Activated CD8-positive, alpha-beta memory T cell treated with anti-CD3 and anti-CD28 coated beads, Interleukin-2, amount 50 U/mL, for 1 hour (primary cell): ENCODE data around the gene GPR32.
"Not testable (repeated sequence)": the region's sequence is repeated elsewhere in the genome, so short reads cannot be mapped to it uniquely, and the experiment has no call there.

Source experiments
- DNase-seq: peaks from one replicate; pipeline ENCODE4 v3.0.0-alpha.2; 2020; ENCODE audit errors: extremely low read depth

The GPR32 gene

GRCh38 chr19:50803633-50804419 is 33.6 kb downstream of the GPR32 start:
- no peak for DNase-seq

GRCh38 chr19:50804420-50805272 is 34.4 kb downstream of the GPR32 start:
- peak; percentile 93 for DNase-seq

DNA sequence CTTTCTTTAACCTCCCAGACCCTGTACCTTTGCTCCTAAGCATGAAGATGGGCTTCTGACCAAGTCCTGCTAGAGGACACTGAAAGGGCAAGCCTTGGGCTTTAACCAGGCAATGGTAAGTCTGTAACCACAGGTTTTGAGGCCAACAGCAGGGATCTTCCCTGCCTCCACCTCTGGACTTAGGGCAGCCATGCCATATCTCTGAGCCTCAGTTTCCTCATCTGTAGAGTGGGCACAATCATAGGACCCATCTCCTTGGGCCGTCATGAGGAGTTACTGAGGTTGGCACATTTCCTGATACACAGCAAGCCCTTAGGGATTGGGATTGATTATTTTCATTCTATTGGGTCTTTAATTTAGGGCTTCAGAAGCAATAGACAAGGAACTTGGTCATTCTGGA is 38.6 kb downstream of the GPR32 start:
- no peak for DNase-seq

DNA sequence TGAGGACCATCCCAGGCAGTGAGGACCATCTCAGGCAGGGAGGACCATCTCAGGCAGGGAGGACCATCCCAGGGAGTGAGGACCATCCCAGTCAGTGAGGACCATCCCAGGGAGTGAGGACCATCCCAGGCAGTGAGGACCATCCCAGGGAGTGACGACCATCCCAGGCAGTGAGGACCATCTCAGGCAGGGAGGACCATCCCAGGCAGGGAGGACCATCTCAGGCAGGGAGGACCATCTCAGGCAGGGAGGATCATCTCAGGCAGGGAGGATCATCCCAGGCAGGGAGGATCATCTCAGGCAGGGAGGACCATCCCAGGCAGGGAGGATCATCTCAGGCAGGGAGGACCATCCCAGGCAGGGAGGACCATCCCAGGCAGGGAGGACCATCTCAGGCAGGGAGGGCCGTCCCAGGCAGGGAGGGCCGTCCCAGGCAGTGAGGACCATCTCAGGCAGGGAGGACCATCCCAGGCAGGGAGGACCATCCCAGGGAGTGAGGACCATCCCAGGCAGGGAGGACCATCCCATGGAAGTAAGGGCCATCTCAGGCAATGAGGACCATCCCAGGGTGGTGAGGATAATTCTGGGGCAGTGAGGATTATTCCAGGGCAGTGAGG is 41.5 kb downstream of the GPR32 start:
- DNase-seq: not testable (repeated sequence)

DNA sequence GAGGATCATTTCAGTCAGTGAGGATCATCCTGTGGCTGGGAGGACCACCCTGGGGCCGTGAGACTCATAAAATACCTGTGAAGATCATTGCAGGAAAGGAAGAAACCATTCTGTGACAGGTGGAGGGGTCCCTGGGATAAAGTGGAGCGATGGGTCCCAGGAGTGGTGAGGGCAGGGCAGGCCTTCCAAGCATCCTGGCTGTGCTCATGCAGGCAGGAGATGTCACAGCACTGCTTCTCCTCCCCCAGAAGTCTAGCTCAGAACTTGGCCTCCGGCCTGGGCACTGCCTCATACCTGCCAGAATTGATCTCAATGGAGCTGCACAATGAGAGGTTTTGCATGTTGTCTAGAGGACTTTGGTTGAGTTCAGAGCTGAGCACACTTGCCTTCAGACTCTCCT is 42.2 kb downstream of the GPR32 start:
- no peak for DNase-seq

DNA sequence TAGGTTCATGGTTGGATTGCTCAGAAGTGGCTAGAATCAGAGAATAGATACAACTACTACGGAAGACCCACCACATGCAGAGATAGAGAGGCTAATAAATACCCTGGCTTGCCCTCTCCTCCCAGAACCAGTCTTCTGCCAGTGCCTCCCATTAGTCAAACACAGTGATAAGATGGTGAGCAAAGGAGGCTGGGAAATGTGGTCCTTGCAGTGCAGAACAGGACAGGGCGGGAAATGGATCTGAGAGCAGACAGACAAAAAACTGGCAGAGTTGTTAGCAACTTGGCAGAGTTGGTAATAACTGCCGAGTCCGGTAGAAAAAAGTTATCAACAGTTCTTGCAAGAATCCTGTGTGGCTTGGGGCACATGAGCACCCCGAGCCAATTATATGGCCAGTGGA is 44.6 kb downstream of the GPR32 start:
- DNase-seq: no peak

GRCh38 chr19:50815439-50815838 is 45.2 kb downstream of the GPR32 start:
- DNase-seq: no peak

DNA sequence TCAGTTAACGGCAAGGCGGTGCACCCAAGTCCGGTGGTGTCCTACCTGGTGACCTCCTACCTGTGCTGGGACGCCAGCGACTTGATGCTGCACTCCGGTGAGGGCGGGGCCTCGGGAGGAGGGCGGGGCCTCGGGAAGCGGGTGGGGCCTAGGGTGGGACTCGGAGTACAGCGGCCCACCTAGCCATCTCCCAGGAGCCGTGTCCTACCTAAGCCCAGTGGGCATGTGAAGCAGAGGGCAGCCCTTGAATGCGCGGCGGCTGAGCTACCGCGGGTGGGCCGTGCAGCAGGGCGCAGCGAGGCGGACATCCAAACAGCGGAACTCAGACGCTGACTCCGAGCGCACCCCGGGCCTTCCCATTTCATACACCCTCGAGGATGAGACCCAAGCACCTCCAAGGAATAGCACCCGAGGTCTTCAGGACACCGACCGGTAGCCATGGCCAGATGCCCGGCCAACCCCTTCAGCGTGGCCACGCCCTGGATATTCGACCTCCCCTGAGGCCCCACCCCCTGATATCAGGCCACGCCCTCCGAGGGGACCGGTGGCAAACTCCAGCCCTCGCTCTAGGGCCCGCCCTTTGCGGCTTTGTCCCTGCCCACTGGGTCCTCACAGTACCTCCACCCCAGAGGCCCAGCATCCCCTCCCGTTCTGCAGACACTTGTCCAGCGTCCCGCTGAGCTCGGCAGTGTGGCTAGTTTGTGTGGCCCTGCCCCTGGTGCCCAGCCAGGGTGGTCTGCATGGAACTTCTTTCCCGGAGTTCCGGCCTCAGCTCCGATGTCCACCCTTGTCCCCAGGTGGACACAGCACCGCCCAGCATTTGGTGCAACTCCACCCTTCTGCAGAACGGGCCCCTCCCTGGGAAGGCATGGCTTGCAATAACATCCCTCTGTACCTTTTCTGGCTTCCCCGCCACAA is 47.9 kb downstream of the GPR32 start:
- DNase-seq: no peak

DNA sequence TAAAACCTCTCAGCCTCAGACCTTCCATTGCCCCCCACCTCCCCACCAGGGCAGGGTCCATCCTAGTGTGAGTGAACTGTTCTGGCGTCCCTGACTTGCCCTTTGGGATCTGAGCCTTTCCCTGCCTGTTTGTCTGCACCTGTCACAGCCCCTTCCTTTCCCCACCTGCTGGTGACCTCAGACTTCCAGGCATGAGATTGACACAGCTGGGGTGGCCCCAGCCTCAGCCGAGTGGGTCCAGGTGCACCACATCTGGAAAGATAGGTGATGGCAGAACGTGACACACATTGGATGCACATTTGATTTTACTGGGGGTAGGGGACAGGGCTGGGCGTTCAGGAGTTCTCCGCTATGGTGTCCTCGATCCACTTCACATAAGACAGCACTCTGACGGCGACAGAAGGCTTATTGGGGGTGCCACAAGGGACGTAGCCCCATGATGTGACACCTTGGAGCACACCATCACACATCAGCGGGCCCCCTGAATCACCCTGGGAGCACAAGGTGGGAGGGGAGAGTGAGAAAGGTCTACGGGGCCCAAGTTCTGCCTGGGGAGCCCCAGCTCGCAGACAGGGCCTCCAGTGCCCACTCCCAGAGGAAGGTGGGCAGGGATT is 48.7 kb downstream of the GPR32 start:
- DNase-seq: no peak

- DNase-seq: no peak
Measured at GRCh38 chr19:50819636-50820035, 49.4 kb downstream of the GPR32 start.

- no peak for DNase-seq
Measured at GRCh38 chr19:50820086-50820485, 49.8 kb downstream of the GPR32 start.

GRCh38 chr19:50820549-50821247 is 50.4 kb downstream of the GPR32 start:
- no peak for DNase-seq

GRCh38 chr19:50821248-50821612 is 51.0 kb downstream of the GPR32 start:
- no peak for DNase-seq
